Esophagus squamous epithelium (tissue), 4 donors: ENCODE data around the gene NCOA5.

Experiments used
- POLR2A ChIP-seq, 4 donors: fragments of 450-650 bp; IDR thresholded peaks; one replicate each; pipeline ENCODE4 v1.6.1; 2017; ENCODE audit warnings: antibody characterized with exemption in 4 of 4, mild to moderate bottlenecking in 4 of 4, moderate library complexity in 3 of 4
- TF ChIP-seq, protein P1 (sequence below), 6 experiments: fragments of 450-650 bp in 4 of 6; fragments of 200-600 bp in 2 of 6; sonication (generic) in 2 of 6; IDR thresholded peaks; one replicate each; pipeline ENCODE4 v1.5.1; 2016 to 2019; ENCODE audit warnings: antibody characterized with exemption in 6 of 6, mild to moderate bottlenecking in 4 of 6, moderate library complexity in 4 of 6

DNA sequence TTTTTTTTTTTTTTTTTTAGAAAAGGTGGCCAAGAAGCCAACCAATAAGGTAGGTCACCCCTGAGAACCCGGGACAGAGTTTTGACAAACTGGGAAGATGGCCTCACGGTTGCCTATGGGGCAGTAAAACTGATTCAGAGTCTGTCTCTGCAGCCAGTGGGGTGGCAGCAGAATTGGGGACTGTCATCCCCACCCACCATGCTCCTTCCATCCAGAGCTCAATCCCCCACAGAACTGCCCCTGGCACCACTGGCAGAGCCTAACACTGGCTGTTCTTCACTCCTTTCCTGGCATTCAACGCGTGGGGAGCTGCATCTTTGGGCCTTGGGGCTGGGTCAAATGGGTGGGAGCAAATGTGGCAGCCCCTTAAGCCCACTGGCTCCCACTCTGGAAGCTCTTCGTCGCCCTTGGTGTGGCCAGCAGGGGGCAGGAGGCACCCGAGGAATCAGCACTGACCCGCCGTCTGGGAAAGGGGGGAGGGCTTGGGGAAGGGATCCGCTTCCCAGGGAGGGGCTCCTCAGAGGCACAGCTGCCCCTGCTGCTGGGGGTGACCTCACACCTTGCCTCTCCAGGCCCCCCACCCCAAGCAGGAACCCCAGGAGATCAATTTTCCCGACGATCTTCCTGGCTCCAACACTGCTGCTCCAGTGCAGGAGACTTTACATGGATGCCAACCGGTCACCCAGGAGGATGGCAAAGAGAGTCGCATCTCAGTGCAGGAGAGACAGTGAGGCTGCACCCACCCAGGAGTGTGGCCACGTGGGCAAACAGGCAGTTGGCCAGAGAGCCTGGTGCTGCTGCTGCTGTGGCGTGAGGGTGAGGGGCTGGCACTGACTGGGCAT, 38.8 kb upstream of the NCOA5 start:
- TF ChIP-seq, protein P1, sequence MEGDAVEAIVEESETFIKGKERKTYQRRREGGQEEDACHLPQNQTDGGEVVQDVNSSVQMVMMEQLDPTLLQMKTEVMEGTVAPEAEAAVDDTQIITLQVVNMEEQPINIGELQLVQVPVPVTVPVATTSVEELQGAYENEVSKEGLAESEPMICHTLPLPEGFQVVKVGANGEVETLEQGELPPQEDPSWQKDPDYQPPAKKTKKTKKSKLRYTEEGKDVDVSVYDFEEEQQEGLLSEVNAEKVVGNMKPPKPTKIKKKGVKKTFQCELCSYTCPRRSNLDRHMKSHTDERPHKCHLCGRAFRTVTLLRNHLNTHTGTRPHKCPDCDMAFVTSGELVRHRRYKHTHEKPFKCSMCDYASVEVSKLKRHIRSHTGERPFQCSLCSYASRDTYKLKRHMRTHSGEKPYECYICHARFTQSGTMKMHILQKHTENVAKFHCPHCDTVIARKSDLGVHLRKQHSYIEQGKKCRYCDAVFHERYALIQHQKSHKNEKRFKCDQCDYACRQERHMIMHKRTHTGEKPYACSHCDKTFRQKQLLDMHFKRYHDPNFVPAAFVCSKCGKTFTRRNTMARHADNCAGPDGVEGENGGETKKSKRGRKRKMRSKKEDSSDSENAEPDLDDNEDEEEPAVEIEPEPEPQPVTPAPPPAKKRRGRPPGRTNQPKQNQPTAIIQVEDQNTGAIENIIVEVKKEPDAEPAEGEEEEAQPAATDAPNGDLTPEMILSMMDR (IDR thresholded peaks at IDR 0.05): peak; percentile 28 to 57 (median 42)
- no peak for TF ChIP-seq POLR2A (IDR thresholded peaks at IDR 0.05)
